Endothelial cell of umbilical vein (primary cell): ENCODE results near the gene CEP85. TPM values are rescaled to one million over a fixed set of nuclear protein-coding genes. Genes with fewer than 3 reads are reported as not detected.

ENCODE experiments used
- BruUV-seq: library from RNA; stranded (reverse); fragments of 400-500 nt; replicated peaks from 2 replicates; lab custom pipeline; 2021; lab: Mats Ljungman, UMichigan
- CTCF ChIA-PET: fragments of 300-600, 350-600 bp; sonication (Branson Sonifier 250); formaldehyde crosslinking; loops from one replicate; lab custom pipeline; 2021; ENCODE audit warnings: antibody characterized with exemption, inconsistent platforms; lab: Charles Lee
- POLR2A ChIA-PET: fragments of 300-600, 350-600 bp; sonication (Branson Sonifier 250); formaldehyde crosslinking; loops from one replicate; lab custom pipeline; 2021; ENCODE audit warnings: antibody characterized with exemption, inconsistent platforms; lab: Charles Lee
- DNase-seq: peaks from one replicate; pipeline ENCODE4 v3.0.0-alpha.2; 2011; ENCODE audit warnings: low read depth, low spot score
- FAIRE-seq: peaks from 2 replicates; lab custom pipeline; 2011; peaks lifted over from hg19 to GRCh38; lab: Jason Lieb, UNC
- H2AFZ ChIP-seq: 2 replicates; pipeline ENCODE4 v1.6.0; 2012; ENCODE audit warnings: low read depth, low read length, control low read depth, inconsistent platforms
- H3K27ac ChIP-seq: 2 replicates; pipeline ENCODE4 v1.5.1; 2011; ENCODE audit warnings: low read depth, mild to moderate bottlenecking, control low read depth, low read length, moderate library complexity; ENCODE audit not compliant: insufficient read depth
- H3K27me3 ChIP-seq, 2 experiments: 2 replicates each; pipeline versions ENCODE4 v1.6.0 to v1.6.1; 2011; ENCODE audit warnings: low read length in 2 of 2, mixed read lengths in 1 of 2; ENCODE audit not compliant: control insufficient read depth in 2 of 2, insufficient read depth in 2 of 2
- H3K36me3 ChIP-seq, 2 experiments: 2 replicates in 1 of 2; 3 replicates in 1 of 2; pipeline ENCODE4 v1.5.1; 2011; ENCODE audit warnings: low read length in 2 of 2, mild to moderate bottlenecking in 1 of 2, moderate library complexity in 1 of 2; ENCODE audit not compliant: control insufficient read depth in 2 of 2, insufficient read depth in 2 of 2; ENCODE audit errors: extremely low read depth in 1 of 2
- H3K4me1 ChIP-seq: 3 replicates; pipeline ENCODE4 v1.5.1; 2011; ENCODE audit warnings: mild to moderate bottlenecking, low read length; ENCODE audit not compliant: control insufficient read depth, insufficient read depth; ENCODE audit errors: extremely low read depth
- H3K4me2 ChIP-seq: 2 replicates; pipeline ENCODE4 v1.6.1; 2011; ENCODE audit warnings: low read length, control low read depth, mixed read lengths; ENCODE audit not compliant: insufficient read depth
- H3K4me3 ChIP-seq, 3 experiments: fragments of 200-600 bp in 1 of 3; sonication (generic), shearing (Covaris generic) in 1 of 3; replicated peaks in 1 of 3; 2 replicates each; pipeline ENCODE4 v1.5.1; 2011 to 2016; ENCODE audit warnings: control low read depth in 3 of 3, low read length in 3 of 3, mild to moderate bottlenecking in 2 of 3, inconsistent platforms in 1 of 3, low read depth in 1 of 3, moderate library complexity in 1 of 3; ENCODE audit not compliant: insufficient read depth in 1 of 3
- H3K79me2 ChIP-seq: 2 replicates; pipeline ENCODE4 v1.6.0; 2012; ENCODE audit warnings: low read length, inconsistent platforms; ENCODE audit not compliant: control insufficient read depth, insufficient read depth
- H3K9ac ChIP-seq: replicated peaks from 2 replicates; pipeline ENCODE3; 2011; ENCODE audit warnings: low read length, control low read depth; ENCODE audit not compliant: insufficient read depth; ENCODE audit errors: extremely low read depth
- H3K9me1 ChIP-seq: replicated peaks from 3 replicates; pipeline ENCODE4 v1.6.0; 2011; ENCODE audit warnings: mild to moderate bottlenecking, low read length; ENCODE audit not compliant: control insufficient read depth, insufficient read depth; ENCODE audit errors: extremely low read depth
- H3K9me3 ChIP-seq: replicated peaks from 2 replicates; pipeline ENCODE4 v1.5.1; 2012; ENCODE audit warnings: low read length, inconsistent platforms; ENCODE audit not compliant: control insufficient read depth, insufficient read depth
- H4K20me1 ChIP-seq: replicated peaks from 2 replicates; pipeline ENCODE3; 2011; ENCODE audit warnings: mild to moderate bottlenecking, low read length; ENCODE audit not compliant: control insufficient read depth, insufficient read depth; ENCODE audit errors: extremely low read depth
- EZH2 ChIP-seq: IDR thresholded peaks from 2 replicates; pipeline ENCODE4 v1.6.1; 2012; ENCODE audit warnings: borderline replicate concordance, low read depth, mild to moderate bottlenecking, moderate library complexity, low read length, inconsistent platforms; ENCODE audit not compliant: severe bottlenecking
- FOS ChIP-seq: IDR thresholded peaks from 2 replicates; pipeline ENCODE4 v1.6.1; 2011; ENCODE audit warnings: mild to moderate bottlenecking, low read length, moderate library complexity, borderline replicate concordance; ENCODE audit not compliant: insufficient read depth
- JUN ChIP-seq: IDR thresholded peaks from 2 replicates; pipeline ENCODE4 v1.6.1; 2011; ENCODE audit warnings: borderline replicate concordance, low read depth; ENCODE audit not compliant: insufficient read length, insufficient read depth
- POLR2AphosphoS5 ChIP-seq: IDR thresholded peaks from 2 replicates; pipeline ENCODE4 v1.6.1; 2012; ENCODE audit warnings: low read depth, mild to moderate bottlenecking, control low read depth, low read length, moderate library complexity; ENCODE audit not compliant: insufficient read depth
- dilution Hi-C: fragments of 300-500 bp; cut with MboI; formaldehyde crosslinking; loops from one replicate; pipeline ENCODE4 v1.15.0; 2019; ENCODE audit warnings: low sequenced_read_pairs; ENCODE audit not compliant: extremely low pct_ligation_motif_present
- intact Hi-C: fragments of 100-400 bp; cut with micrococcal nuclease; formaldehyde crosslinking; loops from one replicate; pipeline ENCODE4 v1.10.0; 2022
- polyA plus RNA-seq, 4 experiments: library from polyadenylated mRNA; depleted of rRNA in 3 of 4; stranded (reverse) in 3 of 4; unstranded in 1 of 4; fragments of >200 nt; gene quantifications; 2 replicates each; pipeline versions ENCODE4 v1.2.1 to v1.2.3, GENCODE V29; 2011 to 2012; ENCODE audit warnings: missing spikeins in 1 of 4
- total RNA-seq: library from RNA; stranded (reverse); gene quantifications from 2 replicates; pipeline ENCODE4 v1.2.3, GENCODE V29; 2021
- TF ChIP-seq, protein P1 (sequence below), 2 donors: IDR thresholded peaks; 1 replicate in 1 of 2; 2 replicates in 1 of 2; pipeline ENCODE4 v1.5.1; 2011; ENCODE audit warnings: low read length in 2 of 2, mild to moderate bottlenecking in 2 of 2, moderate library complexity in 2 of 2, control low read depth in 1 of 2, inconsistent platforms in 1 of 2, low read depth in 1 of 2; ENCODE audit not compliant: insufficient read depth in 1 of 2; ENCODE audit errors: extremely low read depth in 1 of 2

CEP85 gene
- total and polyA plus RNA-seq, 2 donors (not counting 3 experiments of a cell fraction or from before 2014, with no cell fraction given): 15.2 to 17.8 TPM

DNA sequence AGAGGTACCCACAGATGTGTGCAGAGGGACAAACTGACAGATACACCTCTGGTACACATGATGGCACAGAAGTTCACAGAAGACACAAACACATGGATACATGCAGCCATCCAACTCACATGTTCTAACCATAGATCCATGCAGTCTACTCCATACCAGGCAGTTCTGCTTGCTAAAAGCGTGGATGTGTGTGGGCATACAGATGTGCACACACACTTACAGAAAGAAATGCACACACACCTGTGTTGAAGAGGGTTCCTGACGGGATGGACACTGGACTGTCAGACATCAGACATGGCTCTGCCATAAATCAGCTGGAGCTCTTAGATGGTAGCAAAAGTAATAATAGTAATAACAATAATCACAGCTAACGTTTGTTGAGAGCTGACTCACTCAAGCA, 90.5 kb downstream of the CEP85 start:
- Histone ChIP-seq H3K4me3 (no peak overlapping the region), H2AFZ (no peak overlapping the region), H3K27me3 (no peaks in the 10 kb centered on the region), H3K36me3 (no peaks in the 10 kb centered on the region), H3K9ac (no peak overlapping the region), H4K20me1 (no peaks in the 10 kb centered on the region), H3K4me2 (no peak overlapping the region), H3K79me2 (no peaks in the 10 kb centered on the region), H3K4me1 (no peaks in the 10 kb centered on the region), H3K27ac (no peak overlapping the region), H3K9me3 (no peaks in the 10 kb centered on the region), H3K9me1 (no peaks in the 10 kb centered on the region)
- ChIA-PET POLR2A (no interaction called here), CTCF (no interaction called here)
- TF ChIP-seq EZH2: no peak
- TF ChIP-seq FOS: no peak
- TF ChIP-seq POLR2AphosphoS5: no peak
- no TSS peak for BruUV-seq
- FAIRE-seq (no peak), DNase-seq (no peak)
- intact Hi-C loops (loop anchor here (5.0 kb wide), 1 partner anchor 38 kb away; no protein-coding TSS in a partner anchor), dilution Hi-C loops (no loop called here)

DNA sequence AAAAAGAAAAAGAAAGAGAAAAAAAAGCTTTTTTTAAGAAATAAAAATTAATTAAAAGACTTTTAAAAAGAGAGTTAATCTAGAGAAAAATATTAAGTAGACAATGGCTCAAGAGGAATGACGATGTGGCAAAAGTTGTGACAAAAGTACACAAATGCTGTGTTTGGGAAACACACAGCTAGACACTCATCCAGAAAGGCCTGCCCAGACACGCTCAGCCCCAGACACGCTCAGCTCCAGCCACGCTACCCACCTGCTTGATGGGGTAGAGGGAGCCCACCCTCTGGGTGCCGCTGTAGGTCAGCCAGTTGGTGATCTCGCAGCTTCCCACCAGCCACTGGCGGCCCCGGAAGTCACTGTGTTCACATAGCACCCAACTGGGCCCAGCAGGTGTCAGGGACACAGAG, 94.0 kb downstream of the CEP85 start:
- Histone ChIP-seq H3K4me3 (no peak overlapping the region), H3K9ac (no peak overlapping the region), H3K4me2 (no peak overlapping the region), H3K36me3 (no peaks in the 10 kb centered on the region), H3K9me1 (no peaks in the 10 kb centered on the region), H4K20me1 (no peaks in the 10 kb centered on the region), H2AFZ (no peak overlapping the region), H3K27ac (no peak overlapping the region), H3K79me2 (no peaks in the 10 kb centered on the region), H3K9me3 (no peaks in the 10 kb centered on the region), H3K27me3 (no peaks in the 10 kb centered on the region), H3K4me1 (no peaks in the 10 kb centered on the region)
- dilution Hi-C loops: no loop called here
- no peak for DNase-seq
- BruUV-seq: no TSS peak
- no peak for FAIRE-seq
- no peak for TF ChIP-seq EZH2
- TF ChIP-seq, protein P1, sequence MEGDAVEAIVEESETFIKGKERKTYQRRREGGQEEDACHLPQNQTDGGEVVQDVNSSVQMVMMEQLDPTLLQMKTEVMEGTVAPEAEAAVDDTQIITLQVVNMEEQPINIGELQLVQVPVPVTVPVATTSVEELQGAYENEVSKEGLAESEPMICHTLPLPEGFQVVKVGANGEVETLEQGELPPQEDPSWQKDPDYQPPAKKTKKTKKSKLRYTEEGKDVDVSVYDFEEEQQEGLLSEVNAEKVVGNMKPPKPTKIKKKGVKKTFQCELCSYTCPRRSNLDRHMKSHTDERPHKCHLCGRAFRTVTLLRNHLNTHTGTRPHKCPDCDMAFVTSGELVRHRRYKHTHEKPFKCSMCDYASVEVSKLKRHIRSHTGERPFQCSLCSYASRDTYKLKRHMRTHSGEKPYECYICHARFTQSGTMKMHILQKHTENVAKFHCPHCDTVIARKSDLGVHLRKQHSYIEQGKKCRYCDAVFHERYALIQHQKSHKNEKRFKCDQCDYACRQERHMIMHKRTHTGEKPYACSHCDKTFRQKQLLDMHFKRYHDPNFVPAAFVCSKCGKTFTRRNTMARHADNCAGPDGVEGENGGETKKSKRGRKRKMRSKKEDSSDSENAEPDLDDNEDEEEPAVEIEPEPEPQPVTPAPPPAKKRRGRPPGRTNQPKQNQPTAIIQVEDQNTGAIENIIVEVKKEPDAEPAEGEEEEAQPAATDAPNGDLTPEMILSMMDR (IDR thresholded peaks at IDR 0.05; ENCODE audit: extremely low read depth in 1 of 2, insufficient read depth in 1 of 2, low read depth in 1 of 2, low read length in 2 of 2): no peak
- no peak for TF ChIP-seq JUN
- intact Hi-C loops: no loop called here
- ChIA-PET POLR2A (no interaction called here), CTCF (interaction anchor here (0.8 to 1.3 kb wide), 5 partner anchors 10 to 158 kb away, joined by 3 to 6 read pairs (median 3); partner anchors contain the start of gene ZNF593)

Other genes with a start within 250 kb of the CEP85 start
- gene PAFAH2, start 236.1 kb upstream of the CEP85 start, total RNA-seq: 5.0 and 6.9 TPM in 2 replicates
- gene PAFAH2, start 236.1 kb upstream of the CEP85 start, polyA plus RNA-seq: 5.0 and 6.0 TPM in 2 replicates
- gene EXTL1, start 212.4 kb upstream of the CEP85 start, total RNA-seq: not detected in 2 replicates
- not detected in 2 replicates for gene EXTL1, start 212.4 kb upstream of the CEP85 start, polyA plus RNA-seq
- gene SLC30A2, start 188.1 kb upstream of the CEP85 start, total RNA-seq: not detected in 2 replicates
- gene SLC30A2, start 188.1 kb upstream of the CEP85 start, polyA plus RNA-seq: not detected in 2 replicates
- gene TRIM63, start 166.6 kb upstream of the CEP85 start, total RNA-seq: not detected in 2 replicates
- not detected in 2 replicates for gene TRIM63, start 166.6 kb upstream of the CEP85 start, polyA plus RNA-seq
- 5.6 and 8.0 TPM in 2 replicates for gene PDIK1L, start 122.4 kb upstream of the CEP85 start, total RNA-seq
- gene PDIK1L, start 122.4 kb upstream of the CEP85 start, polyA plus RNA-seq: 1.2 and 1.6 TPM in 2 replicates
- 4.4 and 5.1 TPM in 2 replicates for gene FAM110D, start 75.1 kb upstream of the CEP85 start, total RNA-seq
- 2.6 and 3.8 TPM in 2 replicates for gene FAM110D, start 75.1 kb upstream of the CEP85 start, polyA plus RNA-seq
- gene C1orf232, start 65.2 kb upstream of the CEP85 start, total RNA-seq: not detected in 2 replicates
- gene C1orf232, start 65.2 kb upstream of the CEP85 start, polyA plus RNA-seq: not detected in 2 replicates
- gene ZNF593, start 64.3 kb upstream of the CEP85 start, total RNA-seq: 30.5 and 41.0 TPM in 2 replicates
- gene ZNF593, start 64.3 kb upstream of the CEP85 start, polyA plus RNA-seq: 71.0 and 108 TPM in 2 replicates
- not detected in 2 replicates for gene ZNF593OS, start 62.4 kb upstream of the CEP85 start, total RNA-seq
- not detected in 2 replicates for gene ZNF593OS, start 62.4 kb upstream of the CEP85 start, polyA plus RNA-seq
- gene CNKSR1, start 56.7 kb upstream of the CEP85 start, total RNA-seq: not detected in 2 replicates
- gene CNKSR1, start 56.7 kb upstream of the CEP85 start, polyA plus RNA-seq: 0.19 and 0.22 TPM in 2 replicates
- gene CATSPER4, start 43.6 kb upstream of the CEP85 start, total RNA-seq: not detected in 2 replicates
- not detected in 2 replicates for gene CATSPER4, start 43.6 kb upstream of the CEP85 start, polyA plus RNA-seq
- 337 and 344 TPM in 2 replicates for gene SH3BGRL3, start 45.9 kb downstream of the CEP85 start, total RNA-seq
- gene SH3BGRL3, start 45.9 kb downstream of the CEP85 start, polyA plus RNA-seq: 233 and 305 TPM in 2 replicates
- 11.9 and 15.6 TPM in 2 replicates for gene UBXN11, start 72.4 kb downstream of the CEP85 start, total RNA-seq
- gene UBXN11, start 72.4 kb downstream of the CEP85 start, polyA plus RNA-seq: 14.6 and 14.8 TPM in 2 replicates
- not detected in 2 replicates for gene CD52, start 83.8 kb downstream of the CEP85 start, total RNA-seq
- gene CD52, start 83.8 kb downstream of the CEP85 start, polyA plus RNA-seq: not detected in 2 replicates
- not detected in 2 replicates for gene CRYBG2, start 119.9 kb downstream of the CEP85 start, total RNA-seq
- not detected in 2 replicates for gene CRYBG2, start 119.9 kb downstream of the CEP85 start, polyA plus RNA-seq
- not detected in 2 replicates for gene ZNF683, start 138.6 kb downstream of the CEP85 start, total RNA-seq
- gene ZNF683, start 138.6 kb downstream of the CEP85 start, polyA plus RNA-seq: not detected in 2 replicates
- gene LIN28A, start 176.6 kb downstream of the CEP85 start, total RNA-seq: not detected in 2 replicates
- gene LIN28A, start 176.6 kb downstream of the CEP85 start, polyA plus RNA-seq: 0.10 and 0.11 TPM in 2 replicates
- gene DHDDS, start 198.1 kb downstream of the CEP85 start, total RNA-seq: 60.3 and 70.7 TPM in 2 replicates
- gene DHDDS, start 198.1 kb downstream of the CEP85 start, polyA plus RNA-seq: 44.3 and 51.3 TPM in 2 replicates
- 562 and 580 TPM in 2 replicates for gene HMGN2, start 238.2 kb downstream of the CEP85 start, total RNA-seq
- 183 and 240 TPM in 2 replicates for gene HMGN2, start 238.2 kb downstream of the CEP85 start, polyA plus RNA-seq